Myocyte (in vitro differentiated cells): Measurements from ENCODE around the gene BLCAP. TPM values are rescaled to one million over a fixed set of nuclear protein-coding genes. Genes with fewer than 3 reads are reported as not detected.

Experiments used
- DNase-seq: peaks from one replicate; pipeline ENCODE4 v3.0.0-alpha.2; 2012; ENCODE audit warnings: low read depth
- total RNA-seq: library from RNA; depleted of rRNA; stranded (reverse); fragments of >200 nt; gene quantifications from 2 replicates; pipeline ENCODE4 v1.2.3, GENCODE V29; 2014

The BLCAP gene
- total RNA-seq, 1 donor from 2014 or later = 741 TPM

DNA sequence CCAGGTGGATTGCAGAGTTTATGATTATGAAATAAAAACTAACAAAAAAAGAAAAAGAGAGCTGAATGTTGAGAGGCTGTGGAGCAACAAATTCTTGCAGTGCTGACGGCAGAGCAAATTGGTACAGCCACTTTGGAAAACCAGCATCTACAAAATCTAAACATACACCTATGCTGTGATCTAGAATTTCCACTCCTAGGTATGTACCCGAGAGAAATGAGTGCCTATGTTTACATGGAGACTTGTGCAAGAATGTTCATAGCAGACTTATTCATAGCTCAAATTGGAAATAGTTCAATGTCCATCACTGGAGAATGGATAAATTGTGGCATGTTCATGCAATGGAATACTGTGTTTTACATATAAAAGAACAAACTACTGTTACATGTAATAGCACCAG lies 3.0 kb upstream of the BLCAP start:
- no peak for DNase-seq

GRCh38 chr20:37529968-37530600 lies 2.4 kb upstream of the BLCAP start:
- DNase-seq = no peak

- DNase-seq = no peak
These were observed 1.7 kb upstream of the BLCAP start for GRCh38 chr20:37529214-37529967.

DNA sequence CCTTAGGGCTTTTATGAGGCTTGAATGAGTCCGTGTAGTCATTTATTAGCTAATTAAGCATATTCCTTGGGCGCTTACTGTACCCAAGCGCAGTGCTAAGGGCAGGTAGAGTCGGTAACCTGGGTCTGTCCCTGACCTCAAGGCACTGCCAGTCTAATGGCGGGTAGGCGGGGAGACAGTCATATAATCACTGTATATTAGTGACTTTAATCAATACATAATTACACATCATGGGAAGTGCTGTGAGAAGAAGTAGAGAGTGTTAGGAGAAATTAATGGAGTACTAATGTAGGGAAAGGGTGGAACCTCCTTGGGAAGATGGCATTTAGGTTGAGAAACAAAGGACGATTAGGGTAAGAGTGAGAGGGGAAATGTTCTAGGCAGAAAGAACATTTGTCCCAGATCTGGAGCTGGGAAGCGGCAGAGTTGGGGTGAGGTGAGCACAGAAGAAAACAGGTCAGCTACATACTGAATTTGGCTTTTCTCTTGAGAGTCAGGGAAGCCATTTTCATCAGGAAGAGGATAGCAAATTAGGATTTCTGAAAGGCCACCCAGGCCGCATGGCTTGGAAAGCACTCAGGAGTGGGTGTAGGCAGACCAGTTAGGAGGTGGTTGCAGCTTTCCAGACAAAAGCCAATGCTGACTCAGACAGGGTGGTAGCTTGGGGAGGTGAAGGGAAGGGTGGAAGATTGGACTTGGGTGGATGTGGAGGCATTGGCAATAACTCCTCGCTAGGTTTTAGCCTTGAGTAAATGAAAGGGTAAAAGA lies 954 bp upstream of the BLCAP start:
- no peak for DNase-seq

DNA sequence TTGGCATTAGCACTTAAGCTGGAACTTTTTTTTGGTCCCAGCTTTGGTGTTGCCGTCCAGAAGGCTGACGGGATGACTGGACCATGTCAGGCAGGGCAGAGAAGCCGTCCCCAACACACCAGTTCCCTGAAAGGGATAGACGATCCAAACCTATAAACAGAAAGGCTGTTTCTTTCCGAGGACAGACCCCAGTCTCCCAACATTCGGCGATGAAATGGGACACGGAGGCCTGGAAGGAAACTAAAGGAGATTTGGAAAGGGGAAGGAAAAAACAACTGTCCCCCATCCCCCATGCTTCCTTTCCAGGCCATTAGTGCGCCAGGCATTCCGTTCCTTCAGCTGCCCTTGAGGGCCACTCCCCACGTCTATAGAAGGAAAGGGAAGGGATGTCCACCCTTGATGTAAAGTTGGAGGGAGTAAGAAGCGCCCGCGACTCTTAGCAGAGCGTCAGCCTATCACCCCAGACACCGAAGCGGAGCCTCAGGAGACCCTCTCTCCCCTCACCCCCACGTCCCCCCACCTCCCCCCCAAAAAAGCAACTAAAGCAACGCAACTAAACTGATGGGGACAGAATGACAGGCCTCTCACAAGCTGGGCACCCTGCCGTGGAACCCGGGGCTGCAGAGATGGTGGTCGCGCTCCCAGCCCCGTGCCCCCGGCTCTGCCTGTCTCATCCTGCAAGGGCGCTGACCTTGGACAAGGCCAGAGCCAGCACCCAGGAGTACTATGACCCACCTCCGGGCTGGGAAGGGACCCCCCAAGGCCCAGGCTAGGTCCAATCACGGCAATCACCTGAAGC lies 638 bp downstream of the BLCAP start:
- peak; percentile 77 for DNase-seq

- peak; percentile 72 for DNase-seq
These were observed 1.3 kb downstream of the BLCAP start for GRCh38 chr20:37526238-37526838.

DNA sequence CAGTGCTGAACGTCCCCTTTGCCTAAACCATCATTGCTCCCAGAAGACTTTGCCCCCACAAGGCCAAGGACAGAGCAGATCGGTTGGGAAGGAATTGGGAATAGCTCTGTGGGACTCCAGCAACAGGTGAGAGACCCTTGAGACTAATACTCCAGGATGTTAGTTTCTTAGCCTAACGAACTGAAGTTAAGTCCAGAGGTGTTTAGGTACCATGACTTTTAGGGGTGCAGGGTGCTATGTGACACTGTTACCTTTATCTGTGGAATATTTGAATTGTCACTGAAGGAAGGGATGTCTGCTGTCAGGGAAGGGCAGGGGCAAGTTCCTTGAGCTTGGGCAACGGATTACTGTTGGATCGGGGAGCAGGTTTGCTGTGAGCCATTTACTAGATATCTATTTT lies 1.9 kb downstream of the BLCAP start:
- DNase-seq = no peak

DNA sequence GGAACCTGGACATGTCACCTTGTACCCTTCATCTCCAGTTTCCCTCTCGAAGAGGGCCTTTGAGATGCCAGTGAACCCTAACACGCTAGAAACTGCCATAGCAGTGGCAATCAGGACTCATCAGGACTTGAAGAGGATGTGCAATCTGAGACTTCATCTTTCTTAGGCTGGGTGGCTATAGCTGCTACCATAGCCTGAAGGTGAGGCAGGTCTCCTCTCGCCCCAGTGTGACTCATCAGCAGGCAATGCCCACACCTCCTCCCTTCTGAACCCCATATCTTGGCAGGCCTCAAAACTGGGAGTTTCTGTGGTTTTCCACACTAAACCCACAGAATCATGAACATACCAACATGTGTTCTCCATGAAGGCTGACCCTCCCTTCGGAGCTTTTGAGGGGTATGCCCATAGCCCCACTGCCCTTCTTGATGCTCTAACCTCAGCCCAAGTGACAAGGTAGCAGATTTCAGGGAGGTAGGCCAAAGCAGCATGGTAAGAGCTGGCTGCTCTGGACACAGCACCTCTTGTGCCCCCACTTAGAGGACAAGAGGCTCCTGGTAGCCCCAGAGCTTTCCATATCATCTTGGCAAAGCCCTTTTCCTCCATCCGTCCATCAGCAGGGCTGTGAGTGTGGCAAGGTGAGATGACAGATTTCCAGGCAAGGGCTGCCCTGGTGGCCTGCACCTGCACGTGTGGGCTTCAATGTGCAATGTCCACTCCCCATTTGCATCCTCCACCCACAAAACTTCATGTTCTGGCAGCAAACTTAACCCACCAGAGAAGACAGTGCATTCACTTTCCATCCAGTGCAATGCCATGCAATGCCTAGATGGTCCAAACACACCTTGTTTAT lies 2.6 kb downstream of the BLCAP start:
- peak; percentile 82 for DNase-seq

GRCh38 chr20:37523911-37524700 lies 3.6 kb downstream of the BLCAP start:
- DNase-seq = peak; percentile 99

- no peak for DNase-seq
These were observed 4.7 kb downstream of the BLCAP start for GRCh38 chr20:37523012-37523391.

DNA sequence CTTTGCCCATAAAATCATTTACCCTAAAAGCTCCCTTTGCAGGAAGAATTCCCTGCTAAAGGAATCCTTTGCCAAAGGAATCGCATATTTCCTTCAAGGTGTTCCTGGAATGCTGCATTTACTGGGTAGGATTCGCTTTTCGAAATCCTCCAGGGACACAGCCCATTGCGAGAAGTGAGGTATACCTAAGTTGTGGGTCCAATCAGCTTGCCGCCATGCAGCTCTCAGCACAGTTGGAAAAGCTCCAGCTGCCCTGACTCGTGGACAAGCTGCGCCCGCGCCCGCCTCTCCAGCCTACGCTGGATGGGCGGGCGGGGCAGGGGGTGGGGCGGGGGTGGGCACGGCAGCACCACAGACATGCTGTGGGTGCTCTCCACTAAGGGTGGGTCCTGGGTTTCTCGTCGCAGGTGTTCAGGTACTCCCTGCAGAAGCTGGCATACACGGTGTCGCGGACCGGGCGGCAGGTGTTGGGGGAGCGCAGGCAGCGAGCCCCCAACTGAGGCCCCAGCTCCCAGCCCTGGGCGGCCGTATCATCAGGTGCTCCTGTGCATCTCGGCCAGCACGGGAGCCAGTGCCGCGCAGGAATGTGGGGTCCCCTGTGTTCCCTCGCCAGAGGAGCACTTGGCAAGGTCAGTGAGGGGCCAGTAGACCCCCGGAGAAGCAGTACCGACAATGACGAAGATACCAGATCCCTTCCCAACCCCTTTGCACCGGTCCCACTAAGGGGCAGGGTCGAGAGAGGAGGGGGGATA lies 5.2 kb downstream of the BLCAP start:
- DNase-seq = no peak

DNA sequence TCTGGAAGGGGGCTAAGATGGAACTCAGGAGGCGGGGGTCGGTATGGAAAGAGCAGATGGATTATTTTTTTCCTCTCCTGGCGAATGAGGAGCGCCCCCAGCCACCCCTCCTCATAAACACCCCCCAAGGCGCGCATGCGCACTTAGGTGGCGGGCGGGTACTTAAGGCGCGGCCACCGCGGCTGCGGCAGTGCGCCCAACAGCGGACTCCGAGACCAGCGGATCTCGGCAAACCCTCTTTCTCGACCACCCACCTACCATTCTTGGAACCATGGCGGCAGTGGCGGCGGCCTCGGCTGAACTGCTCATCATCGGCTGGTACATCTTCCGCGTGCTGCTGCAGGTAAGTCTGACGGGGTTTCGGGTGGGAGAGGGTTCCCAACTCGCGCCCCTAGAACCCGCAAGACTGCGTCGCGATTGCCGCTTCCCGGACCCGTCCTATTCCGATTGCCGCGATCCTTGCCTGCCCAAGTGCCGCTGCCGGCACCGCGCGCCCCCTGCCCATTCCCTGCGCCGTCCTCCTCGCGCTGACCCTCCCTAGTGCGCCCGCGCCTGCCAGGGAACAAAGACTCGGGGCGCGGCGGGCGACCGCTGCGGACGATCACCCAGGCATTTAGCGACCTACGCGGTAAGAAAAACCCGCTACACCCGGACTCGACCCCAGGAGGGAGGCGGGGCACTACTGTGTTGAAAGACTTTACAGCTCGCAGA lies 6.5 kb downstream of the BLCAP start, which contains the start of gene NNAT:
Gene NNAT, plus strand, starts transcription at position 190 of the 711 bp plus-strand sequence. Its CDS starts 82 bp downstream, at position 272.
- no peak for DNase-seq

DNA sequence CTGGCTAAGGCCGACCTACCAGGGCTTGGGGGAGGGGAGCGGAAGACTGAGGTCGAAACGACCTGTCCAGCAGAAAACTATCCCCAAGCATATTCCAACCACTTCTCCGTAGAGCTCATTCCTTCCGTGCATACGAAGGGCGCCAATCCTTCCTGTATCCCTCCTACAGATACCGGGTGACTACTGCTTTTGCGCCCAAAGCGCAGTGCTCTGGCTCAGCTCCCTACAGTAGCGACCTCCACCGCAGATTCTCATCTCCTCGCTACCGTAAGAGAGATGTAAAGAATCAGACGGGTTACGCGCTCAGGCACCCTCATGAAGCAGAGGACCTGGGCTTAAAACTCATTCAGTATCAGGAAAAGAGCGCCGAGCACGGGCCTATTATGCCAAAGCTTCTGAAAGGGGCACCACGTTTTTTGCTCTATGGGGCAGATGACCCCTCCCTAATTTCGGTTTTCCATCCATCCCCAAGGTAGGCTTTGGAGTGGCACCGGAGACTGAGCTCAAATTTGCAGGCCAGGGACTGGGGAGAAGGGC lies 7.2 kb downstream of the BLCAP start:
- DNase-seq = no peak

DNA sequence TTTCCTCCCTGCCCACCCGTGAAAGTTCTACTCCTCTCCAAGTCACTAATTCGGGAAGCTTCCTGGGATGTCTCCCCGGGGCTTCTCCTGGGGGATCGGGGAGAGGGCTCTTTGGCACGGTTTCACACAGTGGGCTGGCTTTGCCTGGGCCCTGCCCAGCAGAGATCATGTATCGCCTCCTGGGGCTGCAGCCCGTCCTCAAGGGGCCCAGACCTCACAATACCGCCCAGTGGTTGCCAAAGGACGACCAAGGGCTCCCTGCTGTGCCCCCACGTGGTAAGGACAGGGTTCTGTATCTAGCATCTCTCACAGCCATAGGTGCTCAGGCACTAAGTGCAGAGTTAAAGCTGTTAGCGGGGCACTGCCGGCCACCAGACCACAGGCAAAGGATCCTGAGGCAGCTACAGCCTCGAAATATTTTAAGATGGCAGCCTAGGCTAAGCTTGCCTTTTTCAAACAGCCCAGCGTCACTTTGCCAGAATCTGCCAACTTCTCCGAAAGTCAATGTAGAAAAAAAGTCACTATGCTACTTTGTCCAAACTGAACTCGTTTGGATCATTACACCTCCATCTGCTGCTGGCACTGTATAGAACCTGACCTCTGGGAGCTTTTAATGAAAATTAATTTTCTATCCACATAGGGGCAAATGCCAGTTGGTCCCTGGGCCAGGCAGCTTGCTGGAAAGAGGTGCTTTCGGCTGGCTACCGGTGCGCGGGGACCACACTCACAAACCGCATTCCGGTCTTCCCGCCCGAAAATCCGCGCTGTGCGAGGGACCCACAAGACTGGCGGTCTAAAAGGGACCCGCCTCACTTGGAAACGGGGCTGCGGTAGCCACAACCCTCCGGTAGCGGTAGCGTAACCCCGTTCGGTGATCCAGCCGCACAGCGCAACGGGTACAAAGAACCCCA lies 7.9 kb downstream of the BLCAP start:
- DNase-seq = peak; percentile 77

DNA sequence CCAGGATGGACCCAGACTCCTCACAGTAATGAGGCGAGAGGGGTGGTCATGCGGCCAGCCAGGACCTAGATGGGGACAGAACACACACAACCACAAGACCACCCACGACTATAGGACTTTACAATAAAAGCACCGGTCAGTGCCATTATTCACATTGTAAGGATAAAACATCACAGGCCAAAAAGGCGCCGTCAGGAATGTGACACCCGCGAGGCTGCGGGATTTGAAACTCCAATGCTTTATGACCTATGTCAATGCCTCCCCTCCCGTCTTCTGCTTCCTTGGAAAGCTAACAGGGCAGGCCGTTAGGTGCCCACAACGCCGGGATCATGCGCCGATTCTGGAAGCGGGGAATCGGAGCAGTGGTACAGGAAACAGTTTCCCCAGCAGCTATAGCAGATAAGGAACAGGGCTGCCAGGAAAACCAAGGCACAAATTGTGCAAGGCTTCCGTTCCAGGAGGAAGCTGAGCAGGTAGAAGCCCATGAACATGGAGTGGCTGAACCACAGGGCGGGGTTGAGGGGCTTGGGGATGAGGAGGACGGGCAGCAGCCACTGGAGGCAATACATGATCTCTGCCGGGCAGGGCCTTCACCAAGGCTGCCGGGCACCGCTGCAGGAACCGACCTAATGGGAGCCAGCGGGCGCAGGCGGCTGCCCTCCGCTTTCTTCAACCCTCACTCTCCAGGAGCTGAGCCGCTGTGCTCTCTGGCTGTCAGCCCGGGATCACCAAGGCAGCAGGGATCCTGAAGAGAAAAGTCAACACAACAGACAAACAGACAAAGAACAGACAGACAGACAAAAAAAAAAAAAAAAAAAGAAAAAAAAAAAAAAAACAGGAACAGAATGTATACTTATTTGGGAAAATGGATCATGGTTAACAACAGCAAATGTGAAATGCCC lies 8.8 kb downstream of the BLCAP start:
- no peak for DNase-seq
